HCT116 (cell line): ENCODE data around the gene GSTA2. TPM values are rescaled to one million over a fixed set of nuclear protein-coding genes. Genes with fewer than 3 reads are reported as not detected.
"Not testable (repeated sequence)": the region's sequence is repeated elsewhere in the genome, so short reads cannot be mapped to it uniquely, and the experiment has no call there.

Experiments
- ATAC-seq: fragments of 200-7000 bp; cut with Tn5 transposase; 2 replicates; pipeline ENCODE4 v1.9.1; 2020; ENCODE audit warnings: mild to moderate bottlenecking, moderate library complexity
- BruUV-seq: library from RNA; stranded (reverse); fragments of 400-500 nt; replicated peaks from 2 replicates; lab custom pipeline; 2021; lab: Mats Ljungman, UMichigan
- CTCF ChIA-PET: fragments of 300-600 bp; sonication (Branson Sonifier 250); formaldehyde crosslinking; loops from one replicate; lab custom pipeline; 2021; ENCODE audit warnings: antibody characterized with exemption; lab: Charles Lee
- POLR2A ChIA-PET: fragments of 300-600, 350-600 bp; sonication (Branson Sonifier 250); formaldehyde crosslinking; loops from one replicate; lab custom pipeline; 2021; ENCODE audit warnings: antibody characterized with exemption; lab: Charles Lee
- RAD21 ChIA-PET, 2 experiments: fragments of 300-600 bp; sonication (Branson Sonifier 250); formaldehyde crosslinking; loops; one replicate each; lab custom pipeline; 2023; ENCODE audit warnings: low total read pairs in 2 of 2; ENCODE audit not compliant: uncharacterized antibody in 2 of 2, unreplicated experiment in 2 of 2, low non-redundant PET in 1 of 2; lab: Charles Lee
- DNase-seq: peaks from one replicate; pipeline ENCODE4 v3.0.0-alpha.2; 2010; ENCODE audit warnings: low read depth, low spot score
- H2AFZ ChIP-seq: fragments of 200-600 bp; shearing (Covaris generic), sonication (generic); 2 replicates; pipeline ENCODE4 v1.6.1; 2017; ENCODE audit warnings: low read depth, mixed run types, mixed read lengths, antibody characterized with exemption, low read length; ENCODE audit not compliant: poor library complexity, severe bottlenecking
- H3K27ac ChIP-seq: 2 replicates; pipeline ENCODE4 v1.5.1; 2012; ENCODE audit warnings: low read depth, low read length
- H3K27me3 ChIP-seq: fragments of 200-600 bp; sonication (generic); 2 replicates; pipeline ENCODE4 v1.6.1; 2016; ENCODE audit warnings: mixed run types, low read length, mixed read lengths; ENCODE audit not compliant: insufficient read depth
- H3K36me3 ChIP-seq, 2 experiments: fragments of 200-500 bp in 1 of 2; fragments of 200-600 bp in 1 of 2; sonication (Bioruptor generic) in 1 of 2; sonication (generic) in 1 of 2; 2 replicates each; pipeline versions ENCODE4 v1.5.1 to v1.6.1; 2014 to 2016; ENCODE audit warnings: low read length in 2 of 2, inconsistent platforms in 1 of 2, mixed read lengths in 1 of 2, mixed run types in 1 of 2; ENCODE audit not compliant: insufficient read depth in 2 of 2, control insufficient read depth in 1 of 2
- H3K4me1 ChIP-seq, 2 experiments: fragments of 200-600 bp in 1 of 2; sonication (generic) in 1 of 2; 2 replicates each; pipeline versions ENCODE4 v1.5.1 to v1.6.1; 2012 to 2017; ENCODE audit warnings: low read length in 2 of 2, inconsistent platforms in 1 of 2, mild to moderate bottlenecking in 1 of 2, mixed read lengths in 1 of 2, mixed run types in 1 of 2, moderate library complexity in 1 of 2; ENCODE audit not compliant: insufficient read depth in 2 of 2, control insufficient read depth in 1 of 2
- H3K4me2 ChIP-seq: fragments of 200-600 bp; sonication (generic); 2 replicates; pipeline ENCODE4 v1.6.1; 2017; ENCODE audit warnings: mixed run types, low read length, mixed read lengths
- H3K4me3 ChIP-seq, 2 experiments: fragments of 200-600 bp in 1 of 2; sonication (generic) in 1 of 2; replicated peaks in 1 of 2; 2 replicates each; pipeline ENCODE4 v1.5.1; 2011 to 2016; ENCODE audit warnings: low read length in 2 of 2, control low read depth in 1 of 2, low read depth in 1 of 2, mild to moderate bottlenecking in 1 of 2, mixed read lengths in 1 of 2, mixed run types in 1 of 2
- H3K79me2 ChIP-seq: fragments of 200-600 bp; sonication (generic); 2 replicates; pipeline ENCODE4 v1.6.1; 2017; ENCODE audit warnings: mild to moderate bottlenecking, mixed run types, low read length, moderate library complexity, mixed read lengths; ENCODE audit not compliant: insufficient read depth
- H3K9ac ChIP-seq: fragments of 200-600 bp; sonication (generic); 2 replicates; pipeline ENCODE4 v1.6.1; 2016; ENCODE audit warnings: low read length, mixed read lengths
- H3K9me2 ChIP-seq: fragments of 200-600 bp; sonication (generic), shearing (Covaris generic); 2 replicates; pipeline ENCODE4 v1.6.1; 2017; ENCODE audit warnings: mixed run types, mild to moderate bottlenecking, moderate library complexity; ENCODE audit not compliant: insufficient read depth
- H3K9me3 ChIP-seq, 2 experiments: fragments of 200-500 bp in 1 of 2; fragments of 200-600 bp in 1 of 2; sonication (Bioruptor generic) in 1 of 2; sonication (generic) in 1 of 2; 2 replicates each; pipeline ENCODE4 v1.6.1; 2014 to 2017; ENCODE audit warnings: low read length in 2 of 2, mixed read lengths in 2 of 2, inconsistent platforms in 1 of 2, low read depth in 1 of 2, mild to moderate bottlenecking in 1 of 2, mixed run types in 1 of 2, moderate library complexity in 1 of 2; ENCODE audit not compliant: control insufficient read depth in 1 of 2, insufficient read depth in 1 of 2
- H4K20me1 ChIP-seq: fragments of 200-600 bp; sonication (generic), shearing (Covaris generic); 2 replicates; pipeline ENCODE4 v1.6.1; 2017; ENCODE audit warnings: mixed run types, mild to moderate bottlenecking, moderate library complexity; ENCODE audit not compliant: insufficient read depth
- intact Hi-C: fragments of 100-400 bp; cut with micrococcal nuclease; formaldehyde crosslinking; loops from 2 replicates; pipeline ENCODE4 v1.10.0; 2022
- total RNA-seq: library from RNA; stranded (reverse); gene quantifications from one replicate; pipeline ENCODE4 v1.2.1, GENCODE V29; 2021; ENCODE audit not compliant: unreplicated experiment

Gene GSTA2
- total RNA-seq, 1 experiment from 2014 or later = not detected

DNA sequence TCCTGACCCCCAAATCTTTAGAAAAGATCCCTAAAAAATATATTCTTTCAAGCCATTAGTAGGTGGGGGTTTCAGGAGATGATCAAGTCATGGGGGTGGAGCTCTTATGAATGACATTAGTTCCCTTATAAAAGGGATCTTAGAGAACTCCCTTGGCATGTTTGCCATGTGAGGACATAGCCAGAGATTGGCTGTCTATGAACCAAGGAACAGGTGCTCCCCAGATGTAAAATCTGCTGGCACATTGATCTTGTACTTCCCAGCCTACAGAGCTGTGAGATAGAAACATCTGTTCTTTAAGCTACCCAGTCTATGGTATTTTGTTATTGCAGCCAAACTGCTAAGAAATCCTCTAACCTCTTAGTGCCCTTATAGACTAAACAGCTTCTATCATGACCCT lies 4.4 kb upstream of the GSTA2 start:
- H3K79me2 ChIP-seq, CTCF ChIA-PET: not testable (repeated sequence)

DNA sequence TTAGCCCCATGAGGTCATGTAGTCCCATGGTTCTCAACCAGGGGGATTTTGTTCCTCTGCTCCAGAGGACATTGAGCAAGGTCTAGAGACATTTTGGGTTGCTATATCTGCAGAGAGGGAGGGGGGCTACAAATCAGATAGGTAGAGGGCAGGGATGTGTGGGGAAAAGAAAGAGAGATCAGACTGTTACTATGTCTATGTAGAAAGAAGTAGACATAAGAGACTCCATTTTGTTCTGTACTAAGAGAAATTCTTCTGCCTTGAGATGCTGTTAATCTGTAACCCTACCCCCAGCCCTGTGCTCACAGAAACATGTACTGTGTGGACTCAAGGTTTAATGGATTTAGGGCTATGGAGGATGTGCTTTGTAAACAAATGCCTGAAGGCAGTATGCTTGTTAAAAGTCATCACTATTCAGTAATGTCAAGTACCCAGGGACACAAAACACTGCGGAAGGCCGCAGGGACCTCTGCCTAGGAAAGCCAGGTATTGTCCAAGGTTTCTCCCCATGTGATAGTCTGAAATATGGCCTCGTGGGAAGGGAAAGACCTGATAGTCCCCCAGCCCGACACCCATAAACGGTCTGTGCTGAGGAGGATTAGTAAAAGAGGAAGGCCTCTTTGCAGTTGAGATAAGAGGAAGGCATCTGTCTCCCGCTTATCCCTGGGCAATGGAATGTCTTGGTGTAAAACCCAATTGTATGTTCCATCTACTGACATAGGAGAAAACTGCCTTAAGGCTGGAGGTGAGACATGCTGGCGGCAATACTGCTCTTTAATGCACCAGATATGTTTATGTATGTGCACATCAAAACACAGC lies 1.4 kb downstream of the GSTA2 start:
- H3K4me1 ChIP-seq, CTCF ChIA-PET, H3K79me2 ChIP-seq, DNase-seq, H3K27me3 ChIP-seq, H2AFZ ChIP-seq, ATAC-seq, H4K20me1 ChIP-seq, intact Hi-C loops, H3K9me2 ChIP-seq, H3K4me2 ChIP-seq, H3K36me3 ChIP-seq, BruUV-seq, H3K9ac ChIP-seq, H3K4me3 ChIP-seq, POLR2A ChIA-PET, H3K27ac ChIP-seq, RAD21 ChIA-PET, H3K9me3 ChIP-seq: not testable (repeated sequence)

More for the DNA sequence above, 4.4 kb upstream of the GSTA2 start:
- BruUV-seq, RAD21 ChIA-PET, H3K4me2 ChIP-seq, H3K9ac ChIP-seq, intact Hi-C loops, H4K20me1 ChIP-seq, H3K9me3 ChIP-seq, H3K27me3 ChIP-seq, H3K4me1 ChIP-seq, H3K27ac ChIP-seq, H2AFZ ChIP-seq, H3K36me3 ChIP-seq, DNase-seq, H3K4me3 ChIP-seq, POLR2A ChIA-PET, H3K9me2 ChIP-seq, ATAC-seq: not testable (repeated sequence)
